Psoas muscle (tissue), 8 donors: ENCODE results near the gene PPP4C. TPM values are rescaled to one million over a fixed set of nuclear protein-coding genes. Genes with fewer than 3 reads are reported as not detected.
A peak's percentile ranks its signal among the peaks of the same experiment; 100 is the strongest.

ENCODE experiments used
- ATAC-seq, 4 donors: fragments of 200-7000 bp; cut with Tn5 transposase; one replicate each; pipeline ENCODE4 v1.9.1; 2020; ENCODE audit warnings: moderate library complexity in 3 of 4, mild to moderate bottlenecking in 2 of 4
- DNase-seq, 2 donors: peaks; one replicate each; pipeline ENCODE4 v3.0.0-alpha.2; 2020
- H3K27ac ChIP-seq: fragments of 200-600 bp; one replicate; pipeline ENCODE4 v1.8.0; 2022
- H3K27me3 ChIP-seq, 3 donors: fragments of 200-600 bp in 1 of 3; one replicate each; pipeline versions ENCODE4 v1.6.1 to v1.8.0; 2013 to 2022; ENCODE audit warnings: low read length in 2 of 3, mild to moderate bottlenecking in 2 of 3, moderate library complexity in 1 of 3; ENCODE audit not compliant: insufficient read depth in 3 of 3
- H3K36me3 ChIP-seq, 2 donors: fragments of 200-600 bp in 1 of 2; one replicate each; pipeline versions ENCODE4 v1.6.1 to v1.8.0; 2013 to 2022; ENCODE audit warnings: low read depth in 1 of 2, mild to moderate bottlenecking in 1 of 2, moderate library complexity in 1 of 2; ENCODE audit not compliant: insufficient read depth in 1 of 2
- H3K4me1 ChIP-seq: fragments of 200-600 bp; one replicate; pipeline ENCODE4 v1.8.0; 2022
- H3K4me3 ChIP-seq: fragments of 200-600 bp; one replicate; pipeline ENCODE4 v1.8.0; 2022; ENCODE audit warnings: mild to moderate bottlenecking
- H3K9me3 ChIP-seq: fragments of 200-600 bp; one replicate; pipeline ENCODE4 v1.8.0; 2022
- CTCF ChIP-seq: fragments of 200-600 bp; IDR thresholded peaks from one replicate; pipeline ENCODE4 v1.8.0; 2022; ENCODE audit warnings: antibody characterized with exemption
- WGBS, 3 donors: extraction: QIAGEN DNeasy Blood & Tissue Kit; methylation state at CpG; one replicate each; pipeline versions ENCODE4 v1.1.6 to v1.1.7; 2013; 5-methylcytosine and 5-hydroxymethylcytosine counted together
- intact Hi-C, 2 donors: fragments of 100-400 bp; cut with DNase I; formaldehyde crosslinking; loops; one replicate each; pipeline versions ENCODE4 v1.11.0 to v1.14.2; 2022
- polyA plus RNA-seq, 3 donors: library from polyadenylated mRNA; stranded (reverse); fragments of 200-250 nt; gene quantifications; one replicate each; pipeline ENCODE4 v1.2.3, GENCODE V29; 2013
- total RNA-seq, 4 donors: library from RNA; stranded (reverse); fragmentation: NEBNext Ultra II Directional in 2 of 4; extraction: Animal tissue kit (Norgen Biotek cat#: 25700) in 2 of 4; gene quantifications; one replicate each; pipeline versions ENCODE4 v1.2.1 to v1.2.4, GENCODE V29; 2021 to 2023
- donor health status: healthy with polysubstance abuse.
- donor health status: DM: no; HTN: no; CAD: no; lungs with moderate emphysema.
- donor health status: Bipolar disorder and iron deficiency.
- donor health status: healthy.
- donor health status: DM: yes; HTN: yes; CAD: no.
- donor health status: DM: no; HTN: no; CAD: no.
- donor health status: DM: no; HTN: no; CAD: no.
- donor health status: DM: yes; HTN: yes; CAD: no.

Gene PPP4C
- total and polyA plus RNA-seq, 7 donors, result 38.1 to 172 (median 64.5) TPM

DNA sequence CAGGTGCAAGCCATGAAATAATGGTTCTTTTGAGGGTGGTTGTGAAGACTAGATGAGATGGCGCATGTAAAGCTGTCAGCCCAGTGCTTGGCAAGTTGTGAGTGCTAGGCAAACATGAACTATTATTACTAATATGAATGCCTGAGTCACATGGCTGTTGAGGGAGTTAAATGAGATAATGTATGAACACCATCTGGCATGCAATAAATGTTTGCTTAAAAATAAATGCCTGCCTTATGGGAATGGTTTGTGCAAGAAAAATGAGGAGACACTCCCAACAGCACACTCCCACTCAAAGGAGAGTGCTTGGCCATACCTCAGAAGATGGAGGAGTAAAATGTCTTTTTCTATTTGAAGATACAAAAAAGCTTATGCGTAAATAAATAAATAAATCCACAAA, 43.6 kb downstream of the PPP4C start:
- no peak for TF ChIP-seq CTCF
- no peaks in the 10 kb centered on the region for H3K9me3 ChIP-seq
- peaks cover 16% of the 10 kb centered on the region for H3K4me1 ChIP-seq
- no peaks in the 10 kb centered on the region for H3K27me3 ChIP-seq
- H3K36me3 ChIP-seq, result peaks cover 0 to 67% of the 10 kb centered on the region in 2 donors
- ATAC-seq (no peak), DNase-seq (no peak)
- 92 to 94% (median 93%) methylated on average over 2 of the region's 2 CpGs for WGBS, 3 donors
- H3K27ac ChIP-seq, result no peak overlapping the region
- no peak overlapping the region for H3K4me3 ChIP-seq
- intact Hi-C loops, result no loop called here

DNA sequence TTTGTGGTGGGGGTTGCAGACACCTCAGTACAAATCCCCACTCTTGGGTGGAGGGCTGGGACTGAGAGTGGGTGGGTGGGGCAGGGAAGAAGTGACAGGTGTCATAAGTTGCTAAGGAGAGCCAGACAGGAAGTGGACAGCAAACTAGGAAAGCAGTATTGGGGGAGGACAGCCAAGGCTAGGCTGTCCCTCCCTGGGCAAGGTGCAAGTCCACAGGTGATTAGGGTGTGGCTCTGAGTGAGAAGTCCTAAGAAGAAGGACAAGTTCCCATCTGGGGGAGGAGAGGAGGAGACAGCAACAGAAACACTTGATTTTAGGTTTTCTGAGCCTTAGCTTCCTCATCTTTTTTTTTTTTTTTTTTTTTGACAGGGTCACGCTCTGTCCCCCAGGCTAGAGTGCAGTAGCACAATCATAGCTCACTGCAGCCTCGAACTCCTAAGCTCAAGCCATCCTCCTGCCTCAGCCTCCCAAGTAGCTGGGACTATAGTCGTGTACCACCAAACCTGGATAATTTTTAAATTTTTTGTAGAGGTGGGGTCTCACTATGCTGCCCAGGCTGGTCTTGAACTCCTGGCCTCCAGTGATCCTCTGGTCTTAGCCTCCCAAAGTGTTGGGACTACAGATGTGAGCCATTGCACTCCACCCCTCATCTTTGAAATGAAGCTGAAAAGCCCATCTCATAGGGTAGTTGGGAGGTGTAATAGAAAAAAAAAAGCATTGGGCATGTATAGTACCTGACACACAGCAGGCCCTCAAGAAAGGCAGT, 44.7 kb downstream of the PPP4C start:
- no peaks in the 10 kb centered on the region for H3K27me3 ChIP-seq
- peak overlapping the region; percentile 97 for H3K27ac ChIP-seq
- 89 to 93% (median 90%) methylated on average over 3 of the region's 3 CpGs for WGBS, 3 donors
- H3K9me3 ChIP-seq, result no peaks in the 10 kb centered on the region
- peaks cover 19% of the 10 kb centered on the region for H3K4me1 ChIP-seq
- no peak overlapping the region for H3K4me3 ChIP-seq
- TF ChIP-seq CTCF, result no peak
- ATAC-seq (no peak), DNase-seq (no peak)
- intact Hi-C loops, result loop anchor here (5.0 to 10.0 kb wide), 2 partner anchors 56 to 62 kb away; partner anchors contain the start of genes ALDOA (in 1 of the 2) and CORO1A (in 1 of the 2)
- peaks cover 0 to 56% of the 10 kb centered on the region in 2 donors for H3K36me3 ChIP-seq

- 32 to 42% (median 34%) methylated on average over 30 to 31 of the region's 31 CpGs for WGBS, 3 donors
- TF ChIP-seq CTCF, result no peak
- intact Hi-C loops, result loop anchor here (2.0 to 10.0 kb wide), 3 partner anchors 25 to 60 kb away; partner anchors contain the start of genes ALDOA (in 1 of the 2), CORO1A (in 1 of the 2) and YPEL3 (in 1 of the 2)
- Histone ChIP-seq H3K4me1 (peaks cover 19% of the 10 kb centered on the region), H3K27me3 (no peaks in the 10 kb centered on the region), H3K27ac (peak overlapping the region; percentile 97), H3K9me3 (no peaks in the 10 kb centered on the region), H3K4me3 (peak overlapping the region; percentile 86), H3K36me3 (peaks cover 0 to 41% of the 10 kb centered on the region in 2 donors)
- DNase-seq (peak; percentile 68 to 87), ATAC-seq (peak; percentile 10 to 45 (median 18))
Measured at GRCh38 chr16:30121741-30122571, 46.2 kb downstream of the PPP4C start.

- ATAC-seq (peak; percentile 5 to 38 (median 9)), DNase-seq (peak in 1 of 2 donors; percentile 25)
- Histone ChIP-seq H3K9me3 (no peaks in the 10 kb centered on the region), H3K36me3 (peaks cover 0 to 34% of the 10 kb centered on the region in 2 donors), H3K27me3 (no peaks in the 10 kb centered on the region), H3K27ac (peak overlapping the region; percentile 97), H3K4me3 (peak overlapping the region; percentile 86), H3K4me1 (peaks cover 19% of the 10 kb centered on the region)
- TF ChIP-seq CTCF, result no peak
- intact Hi-C loops, result loop anchor here (2.0 to 10.0 kb wide), 3 partner anchors 26 to 60 kb away; partner anchors contain the start of genes ALDOA (in 1 of the 2), CORO1A (in 1 of the 2) and YPEL3 (in 1 of the 2)
- 3 to 6% (median 3%) methylated on average over 32 to 42 of the region's 42 CpGs for WGBS, 3 donors
Measured at GRCh38 chr16:30122604-30123160, 46.9 kb downstream of the PPP4C start.
